Lower lobe of right lung (tissue), 2 donors: ENCODE results near the gene RNF148. TPM values are rescaled to one million over a fixed set of nuclear protein-coding genes. Genes with fewer than 3 reads are reported as not detected.
"Not testable (repeated sequence)": the region's sequence is repeated elsewhere in the genome, so short reads cannot be mapped to it uniquely, and the experiment has no call there.

Experiments
- ATAC-seq, 2 donors: fragments of 200-7000 bp; cut with Tn5 transposase; one replicate each; pipeline ENCODE4 v1.9.1; 2020 to 2022; ENCODE audit warnings: mild to moderate bottlenecking in 2 of 2, moderate library complexity in 2 of 2
- DNase-seq: peaks from one replicate; pipeline ENCODE4 v3.0.0-alpha.2; 2020
- H3K27ac ChIP-seq: fragments of 200-600 bp; one replicate; pipeline ENCODE4 v1.8.0; 2022
- H3K27me3 ChIP-seq: fragments of 200-600 bp; one replicate; pipeline ENCODE4 v1.8.0; 2022; ENCODE audit warnings: low read depth
- H3K36me3 ChIP-seq: fragments of 200-600 bp; one replicate; pipeline ENCODE4 v1.8.0; 2022; ENCODE audit warnings: mild to moderate bottlenecking
- H3K4me1 ChIP-seq: fragments of 200-600 bp; one replicate; pipeline ENCODE4 v1.8.0; 2022
- H3K4me3 ChIP-seq: fragments of 200-600 bp; one replicate; pipeline ENCODE4 v1.8.0; 2022; ENCODE audit warnings: mild to moderate bottlenecking
- H3K9me3 ChIP-seq: fragments of 200-600 bp; one replicate; pipeline ENCODE4 v1.8.0; 2022
- CTCF ChIP-seq: fragments of 200-600 bp; IDR thresholded peaks from one replicate; pipeline ENCODE4 v1.8.0; 2022; ENCODE audit warnings: antibody characterized with exemption, mild to moderate bottlenecking
- intact Hi-C: fragments of 100-400 bp; cut with DNase I; formaldehyde crosslinking; loops from one replicate; pipeline ENCODE4 v1.11.0; 2022
- total RNA-seq: library from RNA; stranded (reverse); fragmentation: NEBNext Ultra II Directional; extraction: Animal tissue kit (Norgen Biotek cat#: 25700); gene quantifications from one replicate; pipeline ENCODE4 v1.2.1, GENCODE V29; 2021
- donor health status: DM: no; HTN: yes; CAD: no; lungs with severe emphysema.

Gene RNF148
- total RNA-seq, 1 donor from 2014 or later: 1.5 TPM

- no peaks in the 10 kb centered on the region for H3K4me1 ChIP-seq
- H3K27me3 ChIP-seq: no peaks in the 10 kb centered on the region
- ATAC-seq: peak in 1 of 2 donors; percentile 19
- intact Hi-C loops: no loop called here
- H3K4me3 ChIP-seq: no peak overlapping the region
- TF ChIP-seq CTCF: no peak
- DNase-seq: no peak
- no peak overlapping the region for H3K27ac ChIP-seq
- no peaks in the 10 kb centered on the region for H3K36me3 ChIP-seq
- H3K9me3 ChIP-seq: no peaks in the 10 kb centered on the region
These were observed 19.7 kb downstream of the RNF148 start for GRCh38 chr7:122682815-122683550.

- DNase-seq, ATAC-seq, H3K9me3 ChIP-seq, H3K4me1 ChIP-seq, intact Hi-C loops, H3K27me3 ChIP-seq, H3K36me3 ChIP-seq, H3K27ac ChIP-seq, H3K4me3 ChIP-seq: not testable (repeated sequence)
These were observed 21.5 kb downstream of the RNF148 start for GRCh38 chr7:122681186-122681585.

GRCh38 chr7:122679813-122680212, 22.9 kb downstream of the RNF148 start:
- Histone ChIP-seq H3K4me1 (peaks cover 5% of the 10 kb centered on the region), H3K4me3 (no peak overlapping the region), H3K9me3 (no peaks in the 10 kb centered on the region), H3K36me3 (no peaks in the 10 kb centered on the region), H3K27ac (peak overlapping the region; percentile 43), H3K27me3 (no peaks in the 10 kb centered on the region)
- DNase-seq (no peak), ATAC-seq (no peak)
- intact Hi-C loops: no loop called here
- no peak for TF ChIP-seq CTCF

GRCh38 chr7:122679269-122679709, 23.4 kb downstream of the RNF148 start:
- ATAC-seq: peak; percentile 35 to 69
- intact Hi-C loops, H3K9me3 ChIP-seq, H3K27me3 ChIP-seq, H3K4me3 ChIP-seq, DNase-seq, H3K36me3 ChIP-seq, H3K4me1 ChIP-seq: not testable (repeated sequence)
- peak overlapping the region; percentile 43 for H3K27ac ChIP-seq

- ATAC-seq: no peak
- Histone ChIP-seq H3K27me3 (no peaks in the 10 kb centered on the region), H3K9me3 (no peaks in the 10 kb centered on the region), H3K27ac (no peak overlapping the region), H3K4me1 (peaks cover 11% of the 10 kb centered on the region), H3K4me3 (no peak overlapping the region), H3K36me3 (no peaks in the 10 kb centered on the region)
- intact Hi-C loops: no loop called here
- DNase-seq: no peak
- no peak for TF ChIP-seq CTCF
These were observed 25.6 kb downstream of the RNF148 start for GRCh38 chr7:122677149-122677548.

GRCh38 chr7:122676466-122676865, 26.3 kb downstream of the RNF148 start:
- Histone ChIP-seq H3K27me3 (no peaks in the 10 kb centered on the region), H3K4me3 (no peak overlapping the region), H3K4me1 (peaks cover 11% of the 10 kb centered on the region), H3K27ac (no peak overlapping the region), H3K36me3 (no peaks in the 10 kb centered on the region), H3K9me3 (no peaks in the 10 kb centered on the region)
- no peak for TF ChIP-seq CTCF
- intact Hi-C loops: no loop called here
- ATAC-seq (no peak), DNase-seq (no peak)
